PC-3 (cell line): ENCODE data around the gene ZBTB11. TPM values are rescaled to one million over a fixed set of nuclear protein-coding genes. Genes with fewer than 3 reads are reported as not detected.
"Not testable (repeated sequence)": the region's sequence is repeated elsewhere in the genome, so short reads cannot be mapped to it uniquely, and the experiment has no call there.

Experiments
- ATAC-seq: fragments of 200-7000 bp; cut with Tn5 transposase; 2 replicates; pipeline ENCODE4 v1.9.1; 2020; ENCODE audit warnings: mild to moderate bottlenecking, moderate library complexity
- BruUV-seq: library from RNA; stranded (reverse); fragments of 400-500 nt; replicated peaks from 2 replicates; lab custom pipeline; 2021; lab: Mats Ljungman, UMichigan
- CTCF ChIA-PET: fragments of 300-600 bp; sonication (Branson Sonifier 250); formaldehyde crosslinking; loops from one replicate; lab custom pipeline; 2022; ENCODE audit warnings: antibody characterized with exemption; lab: Charles Lee
- POLR2A ChIA-PET: fragments of 300-600 bp; sonication (Branson Sonifier 250); formaldehyde crosslinking; loops from one replicate; lab custom pipeline; 2022; ENCODE audit warnings: antibody characterized with exemption; ENCODE audit not compliant: unreplicated experiment; lab: Charles Lee
- DNase-seq: peaks from one replicate; pipeline ENCODE4 v3.0.0-alpha.2; 2015
- H2AFZ ChIP-seq: fragments of 300-600 bp; sonication (generic); 2 replicates; pipeline ENCODE4 v1.6.0; 2016; ENCODE audit warnings: antibody characterized with exemption, low read length
- H3F3A ChIP-seq: fragments of 300-600 bp; sonication (generic); one replicate; pipeline ENCODE4 v1.6.0; 2017; ENCODE audit warnings: antibody characterized with exemption, low read length, control low read depth, mild to moderate bottlenecking; ENCODE audit not compliant: unreplicated experiment
- H3K27ac ChIP-seq: fragments of 300-600 bp; sonication (generic); 2 replicates; pipeline ENCODE4 v1.5.1; 2016; ENCODE audit warnings: mild to moderate bottlenecking, low read length
- H3K27me3 ChIP-seq: fragments of 300-600 bp; sonication (generic); 2 replicates; pipeline ENCODE4 v1.6.1; 2016; ENCODE audit warnings: low read length, mixed read lengths
- H3K36me3 ChIP-seq: fragments of 300-600 bp; sonication (generic); 2 replicates; pipeline ENCODE4 v1.6.1; 2016; ENCODE audit warnings: low read depth, mixed run types, low read length, mixed read lengths
- H3K4me1 ChIP-seq: fragments of 300-600 bp; sonication (generic); 2 replicates; pipeline ENCODE4 v1.5.1; 2016; ENCODE audit warnings: low read length; ENCODE audit not compliant: insufficient read depth
- H3K4me2 ChIP-seq: fragments of 300-600 bp; sonication (generic); 2 replicates; pipeline ENCODE4 v1.6.0; 2016; ENCODE audit warnings: low read length
- H3K4me3 ChIP-seq: fragments of 300-600 bp; sonication (generic); 2 replicates; pipeline ENCODE4 v1.5.1; 2016; ENCODE audit warnings: mild to moderate bottlenecking, low read length, mixed read lengths
- H3K79me2 ChIP-seq: fragments of 300-600 bp; sonication (generic); 2 replicates; pipeline ENCODE4 v1.6.1; 2017; ENCODE audit warnings: low read length, mixed read lengths
- H3K9ac ChIP-seq: fragments of 300-600 bp; sonication (generic); 2 replicates; pipeline ENCODE4 v1.6.0; 2016; ENCODE audit warnings: mild to moderate bottlenecking, low read length
- H3K9me2 ChIP-seq: fragments of 300-600 bp; sonication (generic); replicated peaks from 2 replicates; pipeline ENCODE4 v1.6.1; 2016; ENCODE audit warnings: mixed run types, low read length, mixed read lengths
- H3K9me3 ChIP-seq: fragments of 300-600 bp; sonication (generic); 2 replicates; pipeline ENCODE4 v1.6.1; 2016; ENCODE audit warnings: low read length, mixed read lengths
- H4K20me1 ChIP-seq: fragments of 300-600 bp; sonication (generic); 2 replicates; pipeline ENCODE4 v1.6.1; 2016; ENCODE audit warnings: low read length, mixed read lengths
- EZH2 ChIP-seq: fragments of 300-600 bp; sonication (generic); IDR thresholded peaks from one replicate; pipeline ENCODE4 v1.6.1; 2017; ENCODE audit warnings: antibody characterized with exemption, mild to moderate bottlenecking, low read length; ENCODE audit not compliant: unreplicated experiment
- EZH2phosphoT487 ChIP-seq: fragments of 300-600 bp; sonication (generic); IDR thresholded peaks from 2 replicates; pipeline ENCODE4 v1.6.1; 2018; ENCODE audit warnings: mild to moderate bottlenecking, antibody characterized with exemption, low read length, borderline replicate concordance
- intact Hi-C: fragments of 100-400 bp; cut with micrococcal nuclease; formaldehyde crosslinking; loops from 2 replicates; pipeline ENCODE4 v1.9.0; 2023
- total RNA-seq: library from RNA; depleted of rRNA; stranded (reverse); fragments of >200 nt; gene quantifications from 2 replicates; pipeline ENCODE4 v1.2.3, GENCODE V29; 2014
- TF ChIP-seq, protein P1 (sequence below): fragments of 300-600 bp; sonication (generic); conservative IDR thresholded peaks from 2 replicates; pipeline ENCODE4 v1.5.1; 2017; ENCODE audit warnings: antibody characterized with exemption, low read depth, mild to moderate bottlenecking, low read length

ZBTB11 gene
- total RNA-seq, 1 experiment from 2014 or later: 27.6 TPM

DNA sequence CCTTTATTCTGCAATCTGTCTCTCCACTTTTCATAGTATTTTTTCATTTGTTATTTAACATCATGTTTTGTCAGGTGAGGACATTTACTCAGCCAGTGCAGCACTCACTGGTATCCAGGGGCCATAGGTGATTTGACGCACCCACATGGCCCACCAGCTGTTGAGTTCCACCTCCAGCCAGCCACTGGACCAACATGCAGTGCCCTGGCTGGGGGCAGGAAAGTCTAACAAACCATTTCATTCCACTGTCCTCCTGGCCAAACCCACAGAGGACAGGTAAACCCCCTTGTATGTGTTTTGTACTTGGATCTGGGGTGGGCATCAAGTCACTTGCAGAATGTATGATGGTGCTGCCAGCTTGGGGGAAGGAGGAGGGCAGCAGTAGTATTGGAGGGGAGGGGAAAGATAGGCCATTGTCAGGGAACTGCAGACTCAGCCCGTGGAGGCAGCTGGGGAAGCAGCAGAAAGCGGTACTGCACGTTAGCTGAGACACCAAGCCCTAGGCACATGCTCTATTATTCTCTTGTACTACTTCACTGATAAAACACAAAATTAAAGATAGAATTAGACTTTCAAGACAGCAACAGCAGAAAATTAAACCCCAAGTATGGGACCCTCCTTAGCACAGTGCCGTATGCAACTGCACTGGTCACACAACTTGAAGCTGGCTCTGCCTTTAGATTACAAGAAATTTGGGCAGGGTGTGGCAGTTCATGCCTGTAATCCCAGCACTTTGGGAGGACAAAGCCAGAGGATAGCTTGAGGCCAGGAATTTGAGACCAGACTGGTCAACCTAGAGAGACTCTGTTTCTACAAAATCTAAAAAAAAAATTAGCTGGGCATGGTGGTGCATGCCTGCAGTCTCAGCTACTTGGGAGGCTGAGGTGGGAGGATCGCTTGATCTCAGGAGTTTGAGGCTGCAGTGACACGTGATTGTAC lies 25.0 kb upstream of the ZBTB11 start:
- no TSS peak for BruUV-seq
- TF ChIP-seq EZH2phosphoT487 (no peak), EZH2 (no peak)
- TF ChIP-seq, protein P1, sequence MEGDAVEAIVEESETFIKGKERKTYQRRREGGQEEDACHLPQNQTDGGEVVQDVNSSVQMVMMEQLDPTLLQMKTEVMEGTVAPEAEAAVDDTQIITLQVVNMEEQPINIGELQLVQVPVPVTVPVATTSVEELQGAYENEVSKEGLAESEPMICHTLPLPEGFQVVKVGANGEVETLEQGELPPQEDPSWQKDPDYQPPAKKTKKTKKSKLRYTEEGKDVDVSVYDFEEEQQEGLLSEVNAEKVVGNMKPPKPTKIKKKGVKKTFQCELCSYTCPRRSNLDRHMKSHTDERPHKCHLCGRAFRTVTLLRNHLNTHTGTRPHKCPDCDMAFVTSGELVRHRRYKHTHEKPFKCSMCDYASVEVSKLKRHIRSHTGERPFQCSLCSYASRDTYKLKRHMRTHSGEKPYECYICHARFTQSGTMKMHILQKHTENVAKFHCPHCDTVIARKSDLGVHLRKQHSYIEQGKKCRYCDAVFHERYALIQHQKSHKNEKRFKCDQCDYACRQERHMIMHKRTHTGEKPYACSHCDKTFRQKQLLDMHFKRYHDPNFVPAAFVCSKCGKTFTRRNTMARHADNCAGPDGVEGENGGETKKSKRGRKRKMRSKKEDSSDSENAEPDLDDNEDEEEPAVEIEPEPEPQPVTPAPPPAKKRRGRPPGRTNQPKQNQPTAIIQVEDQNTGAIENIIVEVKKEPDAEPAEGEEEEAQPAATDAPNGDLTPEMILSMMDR: no peak
- CTCF ChIA-PET: no interaction called here
- POLR2A ChIA-PET: interaction anchor here (0.6 kb wide), 2 partner anchors 18 to 971 kb away, joined by 3 to 16 read pairs; no protein-coding TSS in a partner anchor
- intact Hi-C loops: no loop called here
- no peaks in the 10 kb centered on the region for H3K27me3 ChIP-seq
- no peak overlapping the region for H3K9ac ChIP-seq
- H3K27ac ChIP-seq: peak overlapping the region; percentile 76
- H3K4me2 ChIP-seq: peak overlapping the region; percentile 40; the same call in 1 of the 2 replicates
- H3K9me2 ChIP-seq: no peaks in the 10 kb centered on the region
- H3F3A ChIP-seq: no peaks in the 10 kb centered on the region
- H3K9me3 ChIP-seq: no peaks in the 10 kb centered on the region
- H3K36me3 ChIP-seq: no peaks in the 10 kb centered on the region
- DNase-seq: no peak
- no peaks in the 10 kb centered on the region for H3K79me2 ChIP-seq
- peak; percentile 17; the same call in 1 of the 2 replicates for ATAC-seq
- no peak overlapping the region for H3K4me3 ChIP-seq
- H4K20me1 ChIP-seq: no peaks in the 10 kb centered on the region
- peaks cover 17% of the 10 kb centered on the region for H3K4me1 ChIP-seq
- no peak overlapping the region for H2AFZ ChIP-seq

DNA sequence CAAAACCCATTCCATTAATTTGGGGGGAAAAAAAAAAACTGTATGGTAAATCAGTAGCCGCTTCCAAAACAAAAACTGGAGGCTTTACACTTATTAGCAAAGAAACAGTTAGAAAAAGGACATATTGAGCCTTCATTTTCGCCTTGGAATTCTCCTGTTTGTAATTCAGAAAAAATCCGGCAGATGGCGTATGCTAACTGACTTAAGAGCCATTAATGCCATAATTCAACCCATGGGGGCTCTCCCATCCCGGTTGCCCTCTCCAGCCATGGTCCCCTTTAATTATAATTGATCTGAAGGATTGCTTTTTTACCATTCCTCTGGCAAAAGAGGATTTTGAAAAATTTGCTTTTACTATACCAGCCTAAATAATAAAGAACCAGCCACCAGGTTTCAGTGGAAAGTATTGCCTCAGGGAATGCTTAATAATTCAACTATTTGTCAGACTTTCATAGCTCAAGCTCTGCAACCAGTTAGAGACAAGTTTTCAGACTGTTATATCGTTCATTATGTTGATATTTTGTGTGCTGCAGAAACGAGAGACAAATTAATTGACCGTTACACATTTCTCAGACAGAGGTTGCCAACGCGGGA lies 18.9 kb upstream of the ZBTB11 start:
- H3F3A ChIP-seq: no peaks in the 10 kb centered on the region
- no peak overlapping the region for H2AFZ ChIP-seq
- TF ChIP-seq EZH2 (no peak), EZH2phosphoT487 (no peak)
- TF ChIP-seq, protein P1: peak; percentile 76
- no TSS peak for BruUV-seq
- no peaks in the 10 kb centered on the region for H3K4me1 ChIP-seq
- no peak overlapping the region for H3K4me3 ChIP-seq
- POLR2A ChIA-PET: no interaction called here
- CTCF ChIA-PET: no interaction called here
- no peaks in the 10 kb centered on the region for H3K27me3 ChIP-seq
- no peaks in the 10 kb centered on the region for H3K36me3 ChIP-seq
- H3K9ac ChIP-seq: no peak overlapping the region
- ATAC-seq (peak; percentile 38; the same call in 1 of the 2 replicates), DNase-seq (peak; percentile 91)
- intact Hi-C loops: loop anchor here (1.0 to 2.0 kb wide), 2 partner anchors 11 to 107 kb away; no protein-coding TSS in a partner anchor
- H3K27ac ChIP-seq: no peak overlapping the region
- H4K20me1 ChIP-seq: no peaks in the 10 kb centered on the region
- no peaks in the 10 kb centered on the region for H3K9me2 ChIP-seq
- no peaks in the 10 kb centered on the region for H3K79me2 ChIP-seq
- H3K4me2 ChIP-seq: no peak overlapping the region
- no peaks in the 10 kb centered on the region for H3K9me3 ChIP-seq

- H3K4me1 ChIP-seq, H3K9ac ChIP-seq, H3K27me3 ChIP-seq, H3K9me3 ChIP-seq, DNase-seq, H3K36me3 ChIP-seq, H3F3A ChIP-seq, H3K27ac ChIP-seq, H3K4me3 ChIP-seq, H3K4me2 ChIP-seq, ATAC-seq, CTCF ChIA-PET, POLR2A ChIA-PET, H2AFZ ChIP-seq, H3K9me2 ChIP-seq, H3K79me2 ChIP-seq, H4K20me1 ChIP-seq, BruUV-seq: not testable (repeated sequence)
- intact Hi-C loops: loop anchor here (1.0 to 2.0 kb wide), 2 partner anchors 12 to 108 kb away; no protein-coding TSS in a partner anchor
Measured at GRCh38 chr3:101694836-101695235, 17.9 kb upstream of the ZBTB11 start.
